ENCODE measurements around the gene SYNRG. TPM values are rescaled to one million over a fixed set of nuclear protein-coding genes. Genes with fewer than 3 reads are reported as not detected.

SYNRG gene
- total and polyA plus RNA-seq, 2 of the 13 experiments (the other 11 are each of a cell fraction or from before 2014, with no cell fraction given) = 7.3 to 8.7 TPM

DNA sequence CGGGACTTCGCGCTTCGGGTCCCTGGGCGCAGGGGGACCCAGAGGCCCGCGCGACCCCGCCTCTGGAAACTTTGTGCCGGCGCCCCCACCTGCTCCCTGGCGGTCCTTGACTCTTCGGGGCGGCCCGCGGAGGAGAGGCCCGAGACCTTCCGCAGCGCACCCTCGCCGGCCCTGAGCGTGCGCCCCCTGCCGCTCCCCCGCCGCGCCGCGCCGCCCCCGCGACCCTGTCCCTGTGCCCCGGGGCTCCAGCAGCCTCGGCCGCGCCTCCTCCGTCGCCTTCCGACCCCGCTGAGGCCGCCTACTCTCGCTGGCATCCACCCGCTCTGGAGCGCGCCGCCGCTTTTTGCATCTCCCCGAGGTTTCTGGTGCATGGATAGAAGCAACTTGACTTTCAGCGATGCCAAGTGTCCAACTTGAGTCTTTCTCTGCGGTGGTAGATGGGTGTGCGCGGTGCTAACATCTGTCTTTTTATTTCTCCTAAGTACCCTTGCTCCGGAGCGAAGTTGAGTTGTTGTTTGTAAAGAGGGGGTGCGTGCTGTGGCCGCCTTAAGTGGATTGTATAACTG, 119.1 kb downstream of the SYNRG start (continued):
- TF ChIP-seq, protein P1, sequence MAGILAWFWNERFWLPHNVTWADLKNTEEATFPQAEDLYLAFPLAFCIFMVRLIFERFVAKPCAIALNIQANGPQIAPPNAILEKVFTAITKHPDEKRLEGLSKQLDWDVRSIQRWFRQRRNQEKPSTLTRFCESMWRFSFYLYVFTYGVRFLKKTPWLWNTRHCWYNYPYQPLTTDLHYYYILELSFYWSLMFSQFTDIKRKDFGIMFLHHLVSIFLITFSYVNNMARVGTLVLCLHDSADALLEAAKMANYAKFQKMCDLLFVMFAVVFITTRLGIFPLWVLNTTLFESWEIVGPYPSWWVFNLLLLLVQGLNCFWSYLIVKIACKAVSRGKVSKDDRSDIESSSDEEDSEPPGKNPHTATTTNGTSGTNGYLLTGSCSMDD (CRISPR knock-in tag; IDR thresholded peaks at IDR 0.05) = no peak
- no peak for TF ChIP-seq ZMYM2 (CRISPR knock-in tag; IDR thresholded peaks at IDR 0.05)
- no peak for TF ChIP-seq FOXK2 (IDR thresholded peaks at IDR 0.05)
- no peak for TF ChIP-seq MIER2 (CRISPR knock-in tag; IDR thresholded peaks at IDR 0.05)
- TF ChIP-seq STAG1 (CRISPR knock-in tag; IDR thresholded peaks at IDR 0.05) = 0 out of 2 replicates have a peak, but pooled peaks have one; percentile 11
- no peak for TF ChIP-seq ZNF773 (CRISPR knock-in tag; IDR thresholded peaks at IDR 0.05; ENCODE audit: borderline replicate concordance)
- 0 out of 2 replicates have a peak, but pooled peaks have one; percentile 16 for TF ChIP-seq NR2C2 (CRISPR knock-in tag; IDR thresholded peaks at IDR 0.05; ENCODE audit: borderline replicate concordance)
- no peak for TF ChIP-seq KLF15 (CRISPR knock-in tag; IDR thresholded peaks at IDR 0.05; ENCODE audit: borderline replicate concordance)
- peak; percentile 48; the same call in 1 of the 2 replicates for TF ChIP-seq GABPB1 (CRISPR knock-in tag; IDR thresholded peaks at IDR 0.05)
- no peak for TF ChIP-seq RXRB (CRISPR knock-in tag; IDR thresholded peaks at IDR 0.05; ENCODE audit: borderline replicate concordance)
- TF ChIP-seq ZNF441 (CRISPR knock-in tag; IDR thresholded peaks at IDR 0.05; ENCODE audit: borderline replicate concordance) = no peak
- peak; percentile 23 for TF ChIP-seq TEAD3 (CRISPR knock-in tag; optimal IDR thresholded peaks at IDR 0.05; ENCODE audit: borderline replicate concordance)
- TF ChIP-seq, protein P2, sequence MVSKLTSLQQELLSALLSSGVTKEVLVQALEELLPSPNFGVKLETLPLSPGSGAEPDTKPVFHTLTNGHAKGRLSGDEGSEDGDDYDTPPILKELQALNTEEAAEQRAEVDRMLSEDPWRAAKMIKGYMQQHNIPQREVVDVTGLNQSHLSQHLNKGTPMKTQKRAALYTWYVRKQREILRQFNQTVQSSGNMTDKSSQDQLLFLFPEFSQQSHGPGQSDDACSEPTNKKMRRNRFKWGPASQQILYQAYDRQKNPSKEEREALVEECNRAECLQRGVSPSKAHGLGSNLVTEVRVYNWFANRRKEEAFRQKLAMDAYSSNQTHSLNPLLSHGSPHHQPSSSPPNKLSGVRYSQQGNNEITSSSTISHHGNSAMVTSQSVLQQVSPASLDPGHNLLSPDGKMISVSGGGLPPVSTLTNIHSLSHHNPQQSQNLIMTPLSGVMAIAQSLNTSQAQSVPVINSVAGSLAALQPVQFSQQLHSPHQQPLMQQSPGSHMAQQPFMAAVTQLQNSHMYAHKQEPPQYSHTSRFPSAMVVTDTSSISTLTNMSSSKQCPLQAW (CRISPR knock-in tag; IDR thresholded peaks at IDR 0.05) = no peak
- TF ChIP-seq NCOA5 (CRISPR knock-in tag; IDR thresholded peaks at IDR 0.05) = no peak
- no peak for TF ChIP-seq CBX2 (IDR thresholded peaks at IDR 0.05; ENCODE audit: low read depth, low read length)
- no peak for TF ChIP-seq CBX2 (CRISPR knock-in tag; IDR thresholded peaks at IDR 0.05; ENCODE audit: low read depth)
- no peak for TF ChIP-seq ZNF280D (CRISPR knock-in tag; IDR thresholded peaks at IDR 0.05)
- no peak for TF ChIP-seq ESRRA (CRISPR knock-in tag; IDR thresholded peaks at IDR 0.05; ENCODE audit: low read depth)
- peak; percentile 68; the same call in 1 of the 2 replicates for TF ChIP-seq UBTF (CRISPR knock-in tag; IDR thresholded peaks at IDR 0.05)

All from HepG2 (cell line).